ENCODE data around the gene TMEM223.
A peak's percentile ranks its signal among the peaks of the same experiment; 100 is the strongest.
"Not testable (repeated sequence)": the region's sequence is repeated elsewhere in the genome, so short reads cannot be mapped to it uniquely, and the experiment has no call there.

Gene TMEM223

GRCh38 chr11:62791501-62792201 lies at the start of gene TMEM223:
TMEM223 (minus strand) TSS chr11:62792006; CDS start chr11:62791994, 12 bp downstream.
- peak; percentile 50 for DNase-seq

GRCh38 chr11:62840721-62841360 lies 49.0 kb upstream of the TMEM223 start:
- DNase-seq, result peak; percentile 65

- peak; percentile 78 for DNase-seq
Observed at GRCh38 chr11:62839050-62839945, 47.5 kb upstream of the TMEM223 start, which contains the start of gene WDR74. WDR74 (minus strand) TSS chr11:62839590; CDS start chr11:62839570, 20 bp downstream.

GRCh38 chr11:62835336-62835735 lies 43.5 kb upstream of the TMEM223 start:
- DNase-seq, result no peak

GRCh38 chr11:62832336-62833234 lies 40.8 kb upstream of the TMEM223 start, which contains the start of gene TEX54:
TEX54 (minus strand) TSS chr11:62832841.
- DNase-seq, result no peak

- peak; percentile 92 for DNase-seq
Observed at GRCh38 chr11:62831520-62832335, 39.9 kb upstream of the TMEM223 start, which contains the start of gene STX5. STX5 (minus strand) TSS chr11:62832051; CDS start chr11:62831243, 808 bp downstream.

GRCh38 chr11:62830904-62831519 lies 39.2 kb upstream of the TMEM223 start:
- no peak for DNase-seq

- DNase-seq, result not testable (repeated sequence)
Observed at GRCh38 chr11:62828130-62828529, 36.3 kb upstream of the TMEM223 start.

GRCh38 chr11:62823677-62824076 lies 31.9 kb upstream of the TMEM223 start:
- DNase-seq, result no peak

- DNase-seq, result no peak
Observed at GRCh38 chr11:62817129-62817528, 25.3 kb upstream of the TMEM223 start.

GRCh38 chr11:62816557-62816956 lies 24.8 kb upstream of the TMEM223 start:
- DNase-seq, result no peak

GRCh38 chr11:62811659-62812058 lies 19.9 kb upstream of the TMEM223 start:
- DNase-seq, result no peak

- DNase-seq, result no peak
Observed at GRCh38 chr11:62810748-62811147, 18.9 kb upstream of the TMEM223 start.

- no peak for DNase-seq
Observed at GRCh38 chr11:62806611-62807121, 14.9 kb upstream of the TMEM223 start.

- no peak for DNase-seq
Observed at GRCh38 chr11:62805961-62806441, 14.2 kb upstream of the TMEM223 start.

- DNase-seq, result peak; percentile 79
Observed at GRCh38 chr11:62805076-62805892, 13.5 kb upstream of the TMEM223 start, which contains the start of gene NXF1. NXF1 (minus strand) TSS chr11:62805440; CDS start chr11:62805356, 84 bp downstream.

GRCh38 chr11:62804310-62805075 lies 12.7 kb upstream of the TMEM223 start:
- DNase-seq, result no peak

GRCh38 chr11:62801071-62801470 lies 9.3 kb upstream of the TMEM223 start:
- DNase-seq, result no peak
